Superior temporal gyrus (tissue), 1 donor: ENCODE measurements around the gene SORL1.
"Not testable (repeated sequence)": the region's sequence is repeated elsewhere in the genome, so short reads cannot be mapped to it uniquely, and the experiment has no call there.

Source experiments
- DNase-seq: peaks from one replicate; pipeline ENCODE4 v3.0.0-alpha.2; 2016; ENCODE audit errors: extremely low spot score

Gene SORL1

GRCh38 chr11:121500275-121500674, 48.2 kb downstream of the SORL1 start:
- DNase-seq = no peak

GRCh38 chr11:121500717-121501116, 48.6 kb downstream of the SORL1 start:
- no peak for DNase-seq

- no peak for DNase-seq
Measured at GRCh38 chr11:121503051-121503450, 50.9 kb downstream of the SORL1 start.

DNA sequence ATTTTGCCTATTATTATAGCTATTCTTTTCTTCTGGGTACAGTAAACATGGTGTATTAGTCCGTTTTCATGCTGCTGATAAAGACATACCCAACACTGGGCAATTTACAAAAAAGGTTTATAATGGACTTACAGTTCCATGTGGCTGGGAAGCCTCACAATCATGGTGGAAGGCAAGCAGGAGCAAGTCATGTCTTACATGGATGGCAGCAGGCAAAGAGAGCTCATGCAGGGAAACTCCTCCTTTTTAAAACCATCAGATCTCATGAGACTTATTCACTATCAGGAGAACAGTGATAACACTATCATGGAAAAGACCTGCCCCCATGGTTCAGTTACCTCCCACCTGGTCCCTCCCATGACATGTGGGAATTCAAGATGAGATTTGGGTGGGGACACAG, 54.1 kb downstream of the SORL1 start:
- not testable (repeated sequence) for DNase-seq

- DNase-seq = peak; percentile 80
Measured at GRCh38 chr11:121508449-121508848, 56.3 kb downstream of the SORL1 start.

- no peak for DNase-seq
Measured at GRCh38 chr11:121510438-121510837, 58.3 kb downstream of the SORL1 start.

GRCh38 chr11:121512468-121513465, 60.7 kb downstream of the SORL1 start:
- peak; percentile 48 for DNase-seq

- DNase-seq = no peak
Measured at GRCh38 chr11:121513807-121514206, 61.7 kb downstream of the SORL1 start.

DNA sequence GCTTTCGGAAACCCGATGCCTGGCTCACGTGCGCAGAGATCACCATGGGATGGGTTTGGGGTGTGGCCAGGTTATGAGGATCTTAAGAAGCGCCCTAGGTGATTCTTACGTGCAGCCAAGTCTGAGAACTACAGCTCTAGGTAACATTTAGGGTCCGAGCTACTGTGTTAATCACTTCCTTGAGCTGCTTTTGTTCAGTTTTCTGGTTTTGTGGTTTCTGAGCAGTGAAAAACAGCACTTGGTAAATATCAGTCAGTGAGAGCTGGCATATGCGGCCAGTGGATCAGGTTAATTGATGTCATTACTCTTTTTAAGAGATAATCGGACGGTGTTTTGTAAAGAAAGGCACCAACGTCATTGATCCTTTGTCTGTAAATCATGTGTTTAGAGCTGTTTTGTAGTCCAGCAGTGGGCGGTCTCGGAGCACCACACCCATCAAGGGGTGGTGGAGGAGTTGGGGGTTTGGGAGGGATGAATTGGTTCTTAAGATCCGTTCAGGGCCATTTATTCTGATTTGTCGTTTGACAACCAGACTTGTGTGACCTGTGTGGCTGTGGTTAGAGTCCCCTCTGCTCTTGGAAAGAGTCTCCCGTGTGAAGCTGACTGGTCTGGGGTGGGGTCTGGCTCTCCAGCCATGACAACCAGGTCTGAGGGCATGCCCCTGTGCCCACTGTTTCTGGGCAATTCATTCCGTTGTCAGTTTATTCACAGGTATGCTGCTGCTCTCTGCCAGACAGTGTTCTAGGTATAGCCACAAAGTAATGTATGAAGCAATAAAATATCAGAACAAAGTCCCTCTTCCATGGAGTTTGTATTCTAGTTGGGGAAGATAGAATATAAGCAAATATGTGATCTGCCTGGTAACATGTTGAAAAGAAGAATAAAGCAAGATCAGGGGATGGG, 62.6 kb downstream of the SORL1 start:
- no peak for DNase-seq

GRCh38 chr11:121515335-121515671, 63.2 kb downstream of the SORL1 start:
- DNase-seq = no peak

- DNase-seq = no peak
Measured at GRCh38 chr11:121517996-121518395, 65.9 kb downstream of the SORL1 start.

- DNase-seq = no peak
Measured at GRCh38 chr11:121520243-121521144, 68.4 kb downstream of the SORL1 start.

DNA sequence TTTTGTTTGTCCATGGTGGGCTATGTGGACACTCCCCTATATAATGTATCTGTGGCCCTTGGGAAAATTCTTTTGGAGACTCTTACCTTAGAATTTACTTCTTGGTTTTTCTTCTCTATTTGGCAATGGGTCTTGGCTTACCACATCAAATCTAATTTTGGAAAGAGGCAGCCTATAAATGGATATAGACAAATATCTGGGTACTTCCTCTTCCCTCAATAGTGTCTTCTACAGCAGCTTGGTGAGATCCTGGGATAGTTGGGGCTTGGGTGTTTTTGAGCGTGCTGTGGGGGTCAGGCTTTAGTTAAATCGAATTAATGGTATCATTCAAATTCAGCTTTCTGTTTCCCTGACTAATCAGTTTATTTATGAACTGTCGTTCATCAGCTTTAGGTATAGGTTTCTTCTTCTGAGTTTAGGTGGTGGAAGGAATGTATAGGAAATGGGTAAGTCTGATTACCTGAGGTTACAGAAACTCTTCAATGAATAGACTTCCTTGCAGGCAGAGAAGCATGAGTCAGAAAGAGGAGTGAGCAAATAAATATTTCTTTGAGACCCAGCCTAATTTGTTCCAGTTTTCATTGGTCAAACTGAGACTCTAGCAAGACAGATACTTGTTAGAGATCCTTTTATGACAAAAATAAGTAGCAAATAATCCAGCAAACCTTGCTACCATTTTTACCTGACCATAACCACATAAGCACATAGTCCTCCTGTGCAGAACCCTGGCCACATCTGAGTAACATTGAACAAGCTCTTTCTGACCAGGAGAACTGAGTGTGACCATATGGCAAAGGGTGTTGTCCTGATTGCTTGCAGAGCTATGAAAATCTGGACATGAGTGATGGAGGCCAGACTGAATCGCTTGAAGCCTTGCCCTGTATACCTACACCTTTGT, 69.3 kb downstream of the SORL1 start:
- DNase-seq = no peak

- no peak for DNase-seq
Measured at GRCh38 chr11:121522043-121522941, 70.2 kb downstream of the SORL1 start.

DNA sequence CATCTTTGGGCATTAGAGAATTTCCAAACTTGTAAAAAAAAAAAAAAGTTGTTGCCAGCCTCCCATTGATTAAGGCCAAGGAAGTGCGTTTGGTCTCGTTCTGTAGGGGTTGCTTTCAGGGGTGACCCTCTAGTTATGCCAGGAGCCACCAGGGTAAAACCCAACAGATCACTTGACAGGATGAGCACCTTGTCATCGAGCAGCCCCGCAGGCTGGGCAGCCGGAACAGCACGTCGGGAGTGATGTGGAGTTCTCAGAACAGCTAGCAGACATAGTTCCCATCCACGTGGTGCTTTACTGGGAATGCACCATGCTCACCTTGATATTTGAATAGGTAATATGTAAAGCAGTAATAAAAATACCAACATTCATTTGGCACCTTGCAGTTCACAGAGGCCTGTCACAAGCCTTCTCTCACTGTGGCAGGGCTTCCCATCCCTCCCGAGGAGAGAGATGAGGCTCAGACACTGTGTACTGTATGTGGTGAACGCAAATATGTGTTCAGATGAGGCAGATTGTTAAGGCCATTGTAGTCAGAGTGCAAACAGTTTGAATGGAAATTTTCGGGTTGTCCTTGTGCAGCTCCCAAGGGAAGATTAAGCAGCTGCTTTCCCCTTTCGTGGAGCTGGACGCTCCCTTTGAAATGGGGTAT, 71.6 kb downstream of the SORL1 start:
- DNase-seq = no peak

- peak; percentile 54 for DNase-seq
Measured at GRCh38 chr11:121524233-121524631, 72.1 kb downstream of the SORL1 start.

DNA sequence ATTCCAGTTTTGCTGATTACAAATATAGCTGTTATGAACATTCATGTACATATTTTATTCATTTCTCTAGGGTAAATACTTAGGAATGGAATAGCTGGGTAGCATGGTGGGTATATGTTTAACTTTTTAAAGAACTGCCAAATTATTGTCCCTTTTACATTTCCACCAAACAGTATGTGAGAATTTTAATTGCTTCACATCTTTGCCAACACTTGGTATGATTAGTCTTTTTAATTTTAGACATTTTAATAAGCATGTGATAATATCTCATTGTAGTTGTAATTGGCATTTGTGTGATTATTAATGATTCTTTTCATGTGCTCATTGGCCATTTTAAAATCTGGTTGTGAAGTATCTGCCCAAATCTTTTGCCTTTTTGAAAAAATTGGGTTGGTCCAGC, 73.3 kb downstream of the SORL1 start:
- no peak for DNase-seq

GRCh38 chr11:121530257-121530656, 78.1 kb downstream of the SORL1 start:
- DNase-seq = no peak

- DNase-seq = peak; percentile 48
Measured at GRCh38 chr11:121533601-121534000, 81.5 kb downstream of the SORL1 start.
